Measurements from ENCODE around the gene SMIM10L2A.
"Not testable (repeated sequence)": the region's sequence is repeated elsewhere in the genome, so short reads cannot be mapped to it uniquely, and the experiment has no call there.

Gene SMIM10L2A

DNA sequence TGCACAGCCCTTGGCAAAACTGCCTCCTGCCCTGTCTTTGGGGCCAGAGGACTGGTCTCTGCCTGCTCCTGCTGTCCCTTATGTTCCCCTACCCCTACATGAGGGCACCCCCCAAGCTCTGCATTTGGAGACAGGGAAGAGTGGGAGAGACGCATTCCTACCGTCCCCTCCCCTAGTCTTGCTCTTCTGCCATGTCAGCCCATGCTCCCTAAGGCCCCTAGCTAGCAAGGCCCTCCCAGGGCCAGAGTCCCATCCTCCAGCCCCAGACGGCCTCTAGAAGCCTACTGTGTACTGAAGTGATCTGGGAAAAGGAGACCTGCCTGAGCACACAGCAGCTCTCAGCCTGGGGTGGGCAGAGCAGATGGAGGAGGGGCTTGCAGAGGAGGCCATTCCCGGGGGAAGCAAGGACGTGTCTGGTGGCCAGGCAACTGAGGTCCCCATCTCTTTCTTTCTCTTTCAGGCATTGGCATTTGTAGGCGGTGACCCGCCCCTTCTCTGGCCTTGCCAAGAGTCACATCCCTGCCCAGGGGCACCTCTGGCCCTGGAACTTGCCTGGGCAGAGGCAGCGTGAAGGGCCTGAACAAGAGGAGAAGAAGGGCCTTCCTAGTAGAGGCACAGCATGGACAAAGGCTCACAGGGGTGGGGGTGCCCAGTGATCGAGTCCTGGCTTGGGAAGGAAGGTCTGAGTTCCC lies 1.6 kb downstream of the SMIM10L2A start:
- DNase-seq (ENCODE audit: low read depth): not testable (repeated sequence)

DNA sequence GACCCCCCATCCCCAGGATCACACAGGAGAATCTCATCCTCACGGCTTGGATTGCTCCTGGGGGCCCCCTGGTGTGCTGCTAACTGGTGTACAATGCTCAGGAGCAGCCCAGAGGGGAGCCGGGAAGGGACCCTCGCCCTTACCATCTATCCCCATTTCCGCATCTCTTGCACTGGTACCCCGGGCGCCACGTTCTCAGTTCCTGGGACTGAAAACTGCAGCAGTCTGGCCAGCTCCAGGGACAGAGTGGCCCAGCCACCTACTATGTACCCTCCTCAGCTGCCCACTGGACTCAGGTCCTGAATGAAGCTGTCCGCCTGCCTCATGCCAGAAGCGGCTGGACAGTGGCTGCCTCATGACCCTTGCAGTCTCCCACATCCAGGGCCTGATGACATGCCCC lies 2.7 kb downstream of the SMIM10L2A start:
- DNase-seq (ENCODE audit: low read depth): no peak

DNA sequence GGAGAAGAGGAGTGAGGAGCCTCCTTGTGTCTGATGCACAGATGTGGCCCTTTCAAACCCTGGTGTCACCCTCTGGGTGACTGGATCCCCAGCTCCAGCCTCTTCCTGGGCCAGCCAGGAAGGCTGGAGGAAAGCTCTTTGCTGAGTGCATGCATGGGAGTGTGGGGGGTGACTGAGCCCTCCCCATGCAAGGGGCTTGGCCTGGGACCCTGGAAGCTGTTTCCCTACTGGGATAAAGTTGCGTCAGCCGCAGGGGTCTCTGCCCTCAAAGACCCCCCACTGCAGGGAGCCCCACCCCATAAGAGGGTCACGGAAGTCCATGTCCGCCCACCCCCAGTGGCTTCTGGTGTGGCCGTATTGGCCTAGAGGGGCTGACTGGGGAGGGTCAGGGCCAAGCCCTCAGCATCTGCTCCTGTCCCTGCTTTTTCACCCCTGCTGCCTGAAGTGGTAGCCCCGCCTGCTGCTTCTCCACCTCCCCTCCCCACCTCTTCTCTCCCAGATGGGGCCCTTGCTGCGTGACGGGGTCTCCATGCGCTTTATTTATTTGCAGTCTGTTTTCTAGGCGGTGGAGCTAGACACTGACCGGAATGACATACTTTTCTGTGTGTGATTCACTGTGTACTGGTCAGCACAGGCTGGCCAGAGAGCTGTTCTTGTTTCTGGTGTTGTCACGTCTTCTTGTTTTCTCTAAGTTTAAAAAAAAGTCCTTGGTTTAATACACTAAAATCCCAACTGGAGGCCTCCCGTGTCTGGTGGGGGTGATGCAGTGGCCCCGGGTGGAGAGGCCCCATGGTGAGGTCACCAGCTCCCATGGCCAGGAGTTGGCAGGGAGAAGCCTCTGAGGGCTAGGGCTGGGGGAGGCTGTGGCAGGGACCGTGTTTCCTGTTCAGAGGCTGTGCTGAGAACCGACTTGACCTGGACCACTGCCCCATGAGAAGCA lies 3.6 kb downstream of the SMIM10L2A start:
- DNase-seq (ENCODE audit: low read depth): no peak

DNA sequence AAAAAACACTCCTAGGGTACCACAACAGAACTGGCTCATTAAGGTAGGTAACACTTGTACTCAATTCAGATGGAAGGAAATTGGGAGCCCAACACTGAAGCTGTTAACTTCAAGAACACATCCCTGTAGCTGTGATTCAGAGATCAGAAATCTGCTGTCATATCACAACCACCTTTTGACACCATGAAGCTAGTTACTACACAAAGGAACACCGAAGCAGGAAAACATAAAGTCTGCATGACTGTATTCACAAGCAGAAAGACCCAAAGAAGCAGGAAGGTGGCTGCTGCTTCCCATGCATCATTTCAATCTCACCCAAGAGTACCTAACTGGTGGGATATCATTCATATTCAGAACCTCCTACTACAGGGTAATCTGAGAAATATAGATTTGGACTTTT lies 7.7 kb downstream of the SMIM10L2A start:
- no peak for DNase-seq (ENCODE audit: low read depth)

DNA sequence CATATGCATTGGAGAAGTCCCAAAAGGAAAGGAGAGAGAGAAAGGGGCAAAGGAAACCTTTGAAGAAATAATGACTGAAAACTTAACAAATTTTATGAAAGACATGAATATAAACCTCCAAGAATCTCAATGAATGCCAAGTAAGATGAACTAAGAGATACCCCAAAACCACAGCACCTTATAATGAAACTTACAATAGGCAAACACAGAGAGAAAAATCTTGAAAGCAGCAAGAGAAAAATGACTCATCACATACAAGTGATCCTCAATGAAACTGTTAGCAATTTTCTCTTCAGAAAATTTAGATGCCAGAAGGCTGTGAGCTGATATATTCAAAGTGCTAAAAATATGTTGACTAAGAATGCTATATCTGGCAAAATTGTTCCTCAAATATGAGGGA lies 10.1 kb downstream of the SMIM10L2A start:
- DNase-seq (ENCODE audit: low read depth): no peak

DNA sequence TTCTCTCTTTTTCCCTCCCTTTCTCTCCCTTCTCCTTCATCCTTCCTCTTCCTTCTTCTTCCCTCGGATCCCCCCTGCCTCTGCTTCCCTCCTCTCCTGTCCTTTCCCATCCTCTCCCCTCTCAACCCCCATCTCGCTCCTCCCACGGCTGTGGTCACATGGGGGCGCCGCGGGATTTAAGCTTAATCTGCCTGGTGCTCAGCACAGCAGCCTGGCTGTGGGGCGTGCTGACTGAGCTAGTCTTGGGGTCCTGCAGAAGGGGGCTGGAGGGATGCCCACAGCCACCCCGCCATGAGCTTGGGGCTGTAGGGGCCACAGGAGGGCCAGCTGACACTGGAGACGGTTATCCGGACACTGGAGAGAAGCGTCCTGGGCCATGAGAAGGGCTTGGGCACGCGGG lies 10.7 kb downstream of the SMIM10L2A start:
- no peak for DNase-seq (ENCODE audit: low read depth)

DNA sequence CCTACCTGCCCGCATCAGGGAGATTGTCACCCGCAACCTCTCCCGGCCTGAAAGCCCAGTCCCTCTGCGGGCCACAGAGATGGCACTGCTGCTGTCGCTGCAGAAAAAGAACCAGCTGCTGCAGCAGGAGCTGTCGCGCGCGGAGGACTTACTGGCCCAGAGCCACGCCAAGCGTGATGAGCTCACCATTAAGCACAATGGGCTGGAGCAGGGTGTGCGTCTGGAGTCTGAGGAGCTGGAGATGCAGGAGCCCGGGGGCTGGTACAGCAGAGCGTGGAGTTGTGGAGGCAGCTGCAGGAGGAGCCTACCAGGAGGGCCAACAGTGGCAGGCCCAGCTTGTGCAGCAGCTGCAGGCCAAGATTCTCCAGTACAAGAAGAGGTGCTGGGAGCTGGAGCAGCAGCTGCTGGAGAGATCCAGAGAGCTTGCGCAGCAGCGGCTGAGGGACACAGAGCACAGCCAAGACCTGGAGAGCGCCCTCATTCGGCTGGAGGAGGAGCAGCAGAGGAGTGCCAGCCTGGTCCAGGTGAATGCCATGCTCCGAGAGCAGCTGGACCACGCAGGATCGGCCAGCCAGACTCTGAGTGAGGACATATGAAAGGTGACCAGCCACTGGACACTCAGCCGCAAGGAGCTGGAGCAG lies 11.3 kb downstream of the SMIM10L2A start:
- no peak for DNase-seq (ENCODE audit: low read depth)

DNA sequence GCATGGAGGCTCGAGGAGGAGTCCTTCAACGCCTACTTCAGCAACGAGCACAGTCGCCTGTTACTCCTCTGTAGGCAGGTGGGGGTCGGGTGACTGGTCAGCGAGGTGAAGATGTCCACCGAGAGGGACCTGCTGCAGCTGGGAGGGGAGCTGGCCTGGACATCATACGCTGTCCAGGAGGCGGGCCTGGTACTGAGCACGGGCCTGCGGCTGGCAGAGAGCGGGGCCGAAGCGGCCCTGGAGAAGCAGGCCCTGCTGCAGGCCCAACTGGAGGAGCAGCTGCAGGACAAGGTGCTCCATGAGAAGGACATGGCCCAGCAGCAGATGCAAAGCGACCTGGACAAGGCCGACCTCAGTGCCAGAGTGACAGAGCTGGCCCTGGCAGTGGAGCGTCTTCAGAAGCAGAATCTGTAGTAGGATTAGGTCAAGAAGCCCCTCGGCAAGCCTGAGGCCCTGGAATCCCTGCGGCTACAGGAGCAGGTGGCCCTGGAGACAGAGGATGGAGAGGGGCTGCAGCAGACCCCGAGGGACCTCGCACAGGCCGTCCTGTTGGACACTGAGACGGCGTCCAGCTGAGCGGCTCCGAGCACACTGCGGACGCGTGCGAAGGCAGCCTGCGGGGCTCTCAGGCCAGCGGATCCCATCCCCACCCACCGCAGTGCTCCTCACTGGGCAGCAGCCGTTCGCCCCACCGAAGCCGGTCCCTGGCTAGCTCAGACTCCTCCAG lies 11.9 kb downstream of the SMIM10L2A start:
- no peak for DNase-seq (ENCODE audit: low read depth)

DNA sequence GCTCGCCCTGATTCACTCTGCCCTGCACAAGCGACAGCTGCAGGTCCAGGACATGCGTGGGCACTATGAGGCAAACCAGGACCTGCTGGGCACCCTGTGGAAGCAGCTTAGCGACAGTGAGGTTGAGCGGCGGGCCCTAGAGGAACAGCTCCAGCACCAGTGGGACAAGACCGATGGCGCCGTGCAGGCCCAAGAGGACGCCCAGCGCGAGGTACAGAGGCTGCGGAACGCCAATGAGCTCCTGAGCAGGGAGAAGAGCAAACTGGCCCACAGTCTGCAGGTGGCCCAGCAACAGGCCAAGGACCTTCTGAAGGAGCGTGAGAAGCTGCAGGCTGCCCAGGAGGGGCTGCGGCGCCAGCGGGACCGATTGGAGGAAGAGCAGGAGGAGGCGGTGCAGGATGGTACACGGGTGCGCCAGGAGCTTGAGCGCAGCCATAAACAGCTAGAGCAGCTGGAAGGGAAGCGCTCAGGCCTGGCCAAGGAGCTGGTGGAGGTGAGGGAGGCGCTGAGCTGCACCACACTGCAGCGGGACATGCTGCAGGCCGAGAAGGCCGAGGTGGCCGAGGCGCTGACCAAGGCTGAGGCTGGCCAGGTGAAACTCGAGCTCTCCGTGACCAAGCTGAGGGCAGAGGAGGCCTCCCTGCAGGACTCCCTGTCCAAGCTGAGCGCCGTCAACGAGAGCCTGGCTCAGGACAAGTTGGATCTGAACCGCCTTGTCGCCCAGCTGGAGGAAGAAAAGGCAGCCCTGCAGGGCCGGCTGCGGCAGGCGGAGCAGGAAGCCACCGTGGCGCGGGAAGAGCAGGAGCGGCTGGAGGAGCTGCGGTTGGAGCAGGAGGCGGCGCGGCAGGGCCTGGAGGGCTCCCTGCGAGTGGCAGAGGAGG lies 12.8 kb downstream of the SMIM10L2A start:
- DNase-seq (ENCODE audit: low read depth): no peak

DNA sequence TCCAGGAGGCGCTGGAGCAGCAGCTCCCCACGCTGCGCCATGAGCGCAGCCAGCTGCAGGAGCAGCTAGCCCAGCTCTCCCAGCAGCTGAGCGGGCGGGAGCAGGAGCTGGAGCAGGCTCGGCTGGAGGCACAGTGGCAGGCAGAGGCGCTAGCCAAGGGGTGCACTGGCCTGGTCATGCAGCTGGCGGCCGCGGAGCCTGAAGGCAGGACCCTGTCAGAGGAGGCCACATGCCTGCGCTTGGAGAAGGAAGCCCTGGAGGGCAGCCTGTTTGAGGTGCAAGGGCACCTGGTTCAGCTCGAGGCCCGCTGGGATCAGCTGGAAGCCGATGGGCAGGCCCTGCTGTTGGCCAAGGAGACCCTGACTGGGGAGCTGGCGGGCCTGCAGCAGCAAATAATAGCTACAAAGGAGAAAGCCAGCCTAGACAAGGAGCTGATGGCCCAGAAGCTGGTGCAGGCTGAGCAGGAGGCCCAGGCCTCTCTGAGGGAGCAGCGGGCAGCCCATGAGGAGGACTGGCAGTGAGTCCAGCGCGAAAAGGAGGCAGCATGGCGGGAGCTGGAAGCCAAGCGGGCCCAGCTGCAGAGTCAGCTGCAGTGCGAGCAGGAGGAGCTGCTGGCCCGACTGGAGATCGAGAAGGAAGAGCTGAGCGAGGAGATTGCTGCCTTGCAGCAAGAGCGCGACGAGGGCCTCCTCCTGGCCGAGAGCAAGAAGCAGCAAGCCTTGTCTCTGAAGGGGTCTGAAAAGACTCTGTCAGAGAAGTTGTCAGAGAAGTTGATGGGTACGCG lies 13.6 kb downstream of the SMIM10L2A start:
- DNase-seq (ENCODE audit: low read depth): no peak

DNA sequence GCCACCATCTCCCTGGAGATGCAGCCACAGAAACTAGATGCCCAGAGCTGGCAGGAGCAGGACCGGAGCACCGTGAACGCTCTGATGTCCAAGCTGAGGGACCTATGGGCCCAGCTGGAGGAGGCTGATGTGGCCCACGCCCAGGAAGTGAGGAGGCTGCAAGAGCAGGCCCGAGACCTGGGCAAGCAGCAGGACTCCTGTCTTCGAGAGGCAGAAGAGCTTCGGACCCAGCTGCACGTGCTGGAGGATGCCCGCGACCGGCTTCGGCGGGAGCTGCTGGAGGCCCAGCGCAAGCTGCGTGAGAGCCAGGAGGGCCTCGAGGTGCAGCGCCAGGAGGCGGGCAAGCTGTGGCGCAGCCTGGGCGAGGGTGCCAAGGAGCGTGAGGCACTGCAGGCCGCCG lies 14.2 kb downstream of the SMIM10L2A start:
- DNase-seq (ENCODE audit: low read depth): no peak

DNA sequence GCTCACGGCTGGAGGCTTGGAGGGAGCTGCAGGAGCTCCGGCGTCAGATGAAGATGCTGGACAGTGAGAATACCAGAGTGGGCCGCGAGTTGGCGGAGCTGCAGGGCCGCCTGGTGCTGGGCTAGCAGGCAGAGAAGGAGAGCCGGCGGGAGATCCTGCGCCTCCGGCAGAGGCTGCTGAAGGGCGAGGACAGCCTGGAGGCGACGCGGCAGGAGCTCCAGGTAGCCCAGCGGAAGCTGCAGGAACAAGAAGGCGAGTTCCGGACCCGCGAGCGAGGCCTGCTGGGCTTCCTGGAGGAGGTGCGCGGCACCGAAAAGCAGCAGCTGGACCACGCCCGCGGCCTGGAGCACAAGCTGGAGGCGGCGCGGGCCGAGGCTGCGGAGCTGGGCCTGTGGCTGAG lies 14.7 kb downstream of the SMIM10L2A start:
- DNase-seq (ENCODE audit: low read depth): no peak

DNA sequence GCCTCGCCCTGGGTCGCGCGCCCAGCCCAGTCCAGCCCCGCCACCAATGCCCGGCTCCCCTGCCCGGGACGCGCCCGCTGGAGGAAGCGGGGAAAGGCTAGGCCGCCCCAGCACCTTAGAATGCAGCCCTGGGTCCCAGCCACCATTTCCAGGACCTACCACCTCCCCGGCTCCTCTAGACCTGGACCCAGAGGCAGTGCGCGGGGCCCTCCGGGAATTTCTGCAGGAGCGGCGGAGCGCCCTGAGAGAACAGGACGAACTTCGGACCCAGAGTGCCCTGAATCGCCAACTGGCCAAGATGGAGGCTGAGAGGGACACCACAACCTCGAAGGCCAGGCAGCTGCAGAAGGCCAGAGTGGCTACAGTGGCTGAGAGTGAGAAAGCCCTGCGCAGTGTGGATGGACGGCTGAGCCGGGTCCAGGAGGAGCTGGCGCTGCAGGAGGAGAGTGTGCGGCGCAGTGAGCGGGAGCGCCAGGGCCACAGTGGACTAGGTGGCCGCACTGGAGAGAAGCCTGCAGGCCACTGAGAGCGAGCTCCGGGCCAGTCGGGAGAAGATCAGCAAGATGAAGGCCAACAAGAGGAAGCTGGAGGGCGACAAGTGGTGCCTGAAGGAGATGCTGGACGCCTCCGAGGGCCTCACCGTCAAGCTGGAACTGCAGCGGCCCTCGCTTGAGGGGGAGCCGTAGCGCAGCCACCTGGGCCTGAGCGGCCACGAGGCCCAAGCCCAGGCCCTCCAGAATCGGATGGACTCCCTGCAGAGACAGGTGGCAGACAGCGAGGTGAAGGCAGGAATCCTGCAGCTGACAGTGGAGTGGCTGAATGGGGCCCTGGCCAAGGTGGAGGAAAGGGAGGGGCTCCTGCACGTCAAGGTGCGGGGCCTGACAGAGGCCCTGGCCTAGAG lies 15.5 kb downstream of the SMIM10L2A start:
- no peak for DNase-seq (ENCODE audit: low read depth)

DNA sequence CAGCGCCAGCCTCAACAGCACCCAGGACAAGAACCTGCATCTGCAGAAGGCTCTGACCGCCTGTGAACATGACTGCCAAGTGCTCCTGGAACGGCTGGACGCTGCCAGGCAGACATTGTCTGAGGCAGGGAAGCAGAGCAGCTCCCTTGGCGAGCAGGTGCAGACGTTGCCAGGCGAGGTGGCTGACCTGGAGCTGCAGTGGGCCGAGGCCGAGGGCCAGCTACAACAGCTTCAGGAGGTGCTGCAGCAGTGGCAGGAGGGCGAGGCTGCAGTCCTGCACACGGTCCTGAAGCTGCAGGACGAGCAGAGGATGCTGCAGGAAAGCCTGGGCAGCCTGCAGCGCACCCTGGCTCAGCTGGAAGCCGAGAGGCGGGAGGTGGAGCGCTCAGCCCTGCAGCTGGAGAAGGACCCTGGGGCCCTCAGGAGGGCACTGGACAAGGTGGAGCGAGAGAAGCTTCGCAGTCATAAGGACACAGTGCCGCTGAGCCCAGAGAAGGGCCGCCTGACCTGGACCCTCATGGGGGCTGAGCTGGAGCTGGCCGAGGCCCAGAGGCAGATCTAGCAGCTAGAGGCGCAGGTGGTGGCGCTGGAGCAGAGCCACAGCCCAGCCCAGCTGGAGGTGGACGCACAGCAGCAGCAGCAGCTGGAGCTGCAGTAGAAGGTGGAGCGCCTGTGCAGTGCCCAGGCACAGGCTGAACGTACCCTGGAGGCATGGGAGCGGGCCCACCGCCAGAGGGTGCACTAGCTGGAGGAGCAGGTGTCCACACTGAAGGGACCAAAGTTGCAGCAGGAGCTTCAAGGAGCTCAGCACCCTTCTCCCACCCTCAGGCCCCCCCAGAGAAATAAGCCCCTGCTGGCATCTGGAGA lies 16.4 kb downstream of the SMIM10L2A start:
- no peak for DNase-seq (ENCODE audit: low read depth)

DNA sequence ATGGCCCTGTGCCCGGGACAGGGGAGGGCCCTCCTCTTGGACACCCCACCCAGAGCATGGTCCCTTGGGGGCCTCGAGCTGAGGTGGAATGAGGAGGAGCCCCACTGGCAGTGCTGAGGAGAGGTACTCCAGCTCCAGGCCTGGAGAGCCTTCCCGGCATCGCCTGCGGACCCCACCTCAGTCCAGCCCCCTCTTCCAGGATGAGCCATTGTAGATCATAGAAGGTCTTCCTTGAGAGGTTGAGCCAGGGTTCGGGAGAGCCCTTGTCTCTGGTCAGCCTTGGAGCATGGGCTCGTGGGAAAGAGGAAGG lies 16.9 kb downstream of the SMIM10L2A start:
- DNase-seq (ENCODE audit: low read depth): no peak

DNA sequence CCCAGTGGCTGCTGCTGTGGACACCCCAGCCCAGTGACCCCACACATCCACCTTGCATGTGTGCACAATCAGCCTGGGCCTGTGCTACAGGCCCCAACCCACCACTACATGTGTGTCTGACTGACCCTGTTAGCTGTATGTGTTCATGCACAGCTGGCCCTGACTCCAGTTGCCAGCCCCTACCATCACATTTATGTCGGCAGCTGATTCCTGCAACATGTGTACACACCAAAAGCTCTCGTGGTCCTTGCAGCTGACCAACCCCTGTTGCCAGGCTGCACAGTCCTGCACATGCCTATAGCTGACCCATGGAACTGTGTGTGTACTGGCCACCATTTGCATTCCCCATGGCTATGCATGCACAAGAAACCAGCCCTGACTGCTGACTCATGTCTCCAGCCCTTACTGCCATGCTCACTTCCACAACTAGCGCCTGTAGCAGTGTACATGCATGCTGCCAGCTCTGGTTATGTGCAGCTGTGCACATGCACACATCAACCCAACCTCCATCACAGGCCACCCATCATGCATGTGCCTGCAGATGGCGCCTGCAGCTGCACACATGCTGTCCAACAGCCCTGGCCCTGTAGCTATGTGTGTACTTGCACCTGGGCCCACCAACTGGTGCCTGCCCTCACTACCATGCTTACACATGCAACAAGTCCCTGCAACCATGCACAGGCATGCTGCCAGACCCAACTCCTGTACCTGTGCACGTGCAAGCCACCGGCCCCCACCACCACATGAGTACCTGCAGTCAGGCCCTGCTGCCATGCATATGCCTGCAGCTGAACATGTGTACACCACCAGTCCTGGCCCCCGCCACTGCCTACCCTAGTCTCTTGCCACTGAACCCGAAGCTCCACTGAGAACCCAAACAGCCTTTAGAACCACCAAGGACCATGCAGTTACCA lies 28.1 kb downstream of the SMIM10L2A start:
- no peak for DNase-seq (ENCODE audit: low read depth)

DNA sequence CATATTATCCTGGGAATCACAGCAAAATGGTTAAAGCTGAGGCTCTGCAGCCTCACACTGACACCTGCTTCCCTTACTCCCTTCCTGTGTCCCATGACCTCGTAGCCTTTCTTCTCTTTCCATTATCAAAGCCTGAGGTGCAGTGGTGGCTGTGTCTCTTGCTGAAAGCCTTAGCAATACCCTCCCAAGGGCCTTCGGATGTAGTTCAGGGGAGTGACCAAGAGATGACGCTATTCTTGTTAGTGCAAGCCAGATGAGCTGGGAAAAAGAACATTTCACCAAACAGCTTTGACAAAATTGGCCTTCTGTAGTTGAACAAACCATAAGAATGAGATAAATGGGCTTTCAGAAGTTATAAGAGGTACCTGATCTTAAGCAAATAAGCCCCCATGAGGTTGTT lies 31.6 kb downstream of the SMIM10L2A start:
- no peak for DNase-seq (ENCODE audit: low read depth)

All from GM04503 (cell line).